ENCODE data around the gene STX8.

STX8 gene

DNA sequence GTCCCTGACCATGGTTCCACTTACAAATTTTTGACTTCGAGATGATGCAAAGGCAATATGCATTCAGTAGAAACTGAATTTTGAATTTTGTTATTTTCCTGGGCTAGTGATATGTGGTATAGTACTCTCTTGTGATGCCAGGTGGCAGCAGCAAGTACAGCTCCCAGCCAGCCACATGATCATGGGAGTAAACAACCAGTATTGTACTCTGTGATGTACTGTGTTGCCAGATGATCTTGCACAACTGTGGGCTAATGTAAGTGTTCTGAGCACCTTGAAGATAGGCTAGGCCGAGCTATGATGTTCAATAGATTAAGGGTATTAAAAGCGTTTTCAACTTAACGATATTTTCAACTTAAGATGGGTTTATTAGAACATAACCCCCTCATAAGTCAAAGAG is 250.8 kb downstream of the STX8 start:
- Histone ChIP-seq H3K27ac (ENCODE audit: low read depth in 2 of 2, low read length in 2 of 2) (no peak overlapping the region), H3K36me3 (ENCODE audit: control insufficient read depth in 2 of 2, insufficient read depth in 2 of 2, low read length in 2 of 2) (no peaks in the 10 kb centered on the region), H3K27me3 (ENCODE audit: control insufficient read depth in 2 of 2, insufficient read depth in 2 of 2, low read length in 2 of 2) (no peaks in the 10 kb centered on the region), H3K9ac (ENCODE audit: low read depth in 1 of 2, low read length in 2 of 2) (no peak overlapping the region), H3K4me1 (ENCODE audit: control insufficient read depth in 2 of 2, insufficient read depth in 2 of 2, low read length in 2 of 2) (no peaks in the 10 kb centered on the region), H3K9me3 (ENCODE audit: control insufficient read depth in 2 of 2, low read length in 2 of 2) (no peaks in the 10 kb centered on the region), H3K4me3 (ENCODE audit: low read length in 2 of 2) (no peak overlapping the region)

DNA sequence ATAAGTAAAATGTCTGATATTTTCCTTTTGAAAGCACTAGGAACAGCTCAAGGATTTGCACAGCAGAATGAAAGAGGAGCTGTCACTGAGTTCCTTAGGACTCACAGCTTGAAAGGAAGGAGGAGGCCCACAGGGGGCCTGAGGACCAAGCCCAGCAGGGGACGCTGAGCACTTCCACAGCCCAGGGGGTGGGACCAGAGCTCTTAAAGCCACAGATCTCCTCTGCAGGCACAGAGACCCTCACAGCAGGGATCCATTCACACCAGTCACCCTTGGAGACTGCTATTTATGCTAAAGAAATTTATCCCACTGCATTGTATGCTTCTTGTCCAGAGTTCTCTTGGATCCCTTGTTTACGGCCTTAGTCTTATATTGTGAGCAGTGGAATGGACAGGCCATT is 253.3 kb downstream of the STX8 start:
- no peaks in the 10 kb centered on the region for H3K4me1 ChIP-seq (ENCODE audit: control insufficient read depth in 2 of 2, insufficient read depth in 2 of 2, low read length in 2 of 2)
- no peak overlapping the region for H3K4me3 ChIP-seq (ENCODE audit: low read length in 2 of 2)
- H3K27me3 ChIP-seq (ENCODE audit: control insufficient read depth in 2 of 2, insufficient read depth in 2 of 2, low read length in 2 of 2): no peaks in the 10 kb centered on the region
- no peaks in the 10 kb centered on the region for H3K36me3 ChIP-seq (ENCODE audit: control insufficient read depth in 2 of 2, insufficient read depth in 2 of 2, low read length in 2 of 2)
- no peak overlapping the region for H3K27ac ChIP-seq (ENCODE audit: low read depth in 2 of 2, low read length in 2 of 2)
- no peak overlapping the region for H3K9ac ChIP-seq (ENCODE audit: low read depth in 1 of 2, low read length in 2 of 2)
- no peaks in the 10 kb centered on the region for H3K9me3 ChIP-seq (ENCODE audit: control insufficient read depth in 2 of 2, low read length in 2 of 2)

DNA sequence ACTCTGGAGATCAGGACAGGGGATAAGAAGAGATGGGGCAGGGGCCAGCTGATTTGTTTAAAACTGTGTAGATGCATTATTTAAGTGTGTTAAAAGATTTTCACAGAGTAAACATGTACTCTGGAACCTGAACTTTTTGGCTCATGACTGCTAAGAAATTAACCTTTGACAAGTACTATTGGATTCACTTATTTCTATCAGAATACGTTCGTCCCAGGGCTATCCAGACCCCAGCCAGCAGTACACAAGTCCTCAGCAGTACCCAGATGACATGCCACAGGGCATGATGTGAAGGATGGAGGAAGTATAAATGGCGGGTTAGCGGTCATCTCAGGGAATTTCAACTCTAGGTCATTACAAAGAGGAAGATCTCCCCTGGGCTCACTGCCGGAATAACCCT is 253.7 kb downstream of the STX8 start:
- no peak overlapping the region for H3K9ac ChIP-seq (ENCODE audit: low read depth in 1 of 2, low read length in 2 of 2)
- H3K36me3 ChIP-seq (ENCODE audit: control insufficient read depth in 2 of 2, insufficient read depth in 2 of 2, low read length in 2 of 2): no peaks in the 10 kb centered on the region
- no peaks in the 10 kb centered on the region for H3K9me3 ChIP-seq (ENCODE audit: control insufficient read depth in 2 of 2, low read length in 2 of 2)
- no peak overlapping the region for H3K4me3 ChIP-seq (ENCODE audit: low read length in 2 of 2)
- no peaks in the 10 kb centered on the region for H3K4me1 ChIP-seq (ENCODE audit: control insufficient read depth in 2 of 2, insufficient read depth in 2 of 2, low read length in 2 of 2)
- H3K27ac ChIP-seq (ENCODE audit: low read depth in 2 of 2, low read length in 2 of 2): no peak overlapping the region
- no peaks in the 10 kb centered on the region for H3K27me3 ChIP-seq (ENCODE audit: control insufficient read depth in 2 of 2, insufficient read depth in 2 of 2, low read length in 2 of 2)

GRCh38 chr17:9315360-9315759 is 260.3 kb downstream of the STX8 start:
- Histone ChIP-seq H3K36me3 (ENCODE audit: control insufficient read depth in 2 of 2, insufficient read depth in 2 of 2, low read length in 2 of 2) (no peaks in the 10 kb centered on the region), H3K9ac (ENCODE audit: low read depth in 1 of 2, low read length in 2 of 2) (no peak overlapping the region), H3K4me3 (ENCODE audit: low read length in 2 of 2) (no peak overlapping the region)

DNA sequence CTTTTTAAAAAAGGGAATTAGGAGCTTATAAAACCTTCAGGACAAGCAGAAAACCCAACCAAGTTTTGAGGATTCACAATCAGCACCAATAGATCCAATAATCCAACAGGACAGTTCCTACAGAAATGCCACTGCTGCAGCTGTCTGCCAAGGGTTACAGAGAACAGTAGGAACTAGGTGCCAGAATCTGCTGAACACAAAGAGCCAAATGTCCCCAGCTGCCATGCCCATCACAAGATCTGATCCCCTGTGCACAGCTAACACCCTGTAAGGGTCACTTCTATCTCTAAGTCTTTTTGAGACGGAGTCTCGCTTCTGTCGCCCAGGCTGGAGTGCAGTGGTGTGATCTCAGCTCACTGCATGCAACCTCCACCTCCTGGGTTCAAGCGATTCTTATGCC is 262.3 kb downstream of the STX8 start:
- H3K4me3 ChIP-seq (ENCODE audit: low read length in 2 of 2): no peak overlapping the region
- H3K9me3 ChIP-seq (ENCODE audit: control insufficient read depth in 2 of 2, low read length in 2 of 2): no peaks in the 10 kb centered on the region
- H3K27me3 ChIP-seq (ENCODE audit: control insufficient read depth in 2 of 2, insufficient read depth in 2 of 2, low read length in 2 of 2): no peaks in the 10 kb centered on the region
- H3K9ac ChIP-seq (ENCODE audit: low read depth in 1 of 2, low read length in 2 of 2): no peak overlapping the region
- H3K27ac ChIP-seq (ENCODE audit: low read depth in 2 of 2, low read length in 2 of 2): no peak overlapping the region
- H3K36me3 ChIP-seq (ENCODE audit: control insufficient read depth in 2 of 2, insufficient read depth in 2 of 2, low read length in 2 of 2): no peaks in the 10 kb centered on the region
- no peaks in the 10 kb centered on the region for H3K4me1 ChIP-seq (ENCODE audit: control insufficient read depth in 2 of 2, insufficient read depth in 2 of 2, low read length in 2 of 2)

More at GRCh38 chr17:9315360-9315759, 260.3 kb downstream of the STX8 start:
- H3K27me3 ChIP-seq (ENCODE audit: control insufficient read depth in 2 of 2, insufficient read depth in 2 of 2, low read length in 2 of 2): no peaks in the 10 kb centered on the region
- no peaks in the 10 kb centered on the region for H3K9me3 ChIP-seq (ENCODE audit: control insufficient read depth in 2 of 2, low read length in 2 of 2)
- no peak overlapping the region for H3K27ac ChIP-seq (ENCODE audit: low read depth in 2 of 2, low read length in 2 of 2)
- no peaks in the 10 kb centered on the region for H3K4me1 ChIP-seq (ENCODE audit: control insufficient read depth in 2 of 2, insufficient read depth in 2 of 2, low read length in 2 of 2)

GRCh38 chr17:9309216-9309615 is 266.4 kb downstream of the STX8 start:
- Histone ChIP-seq H3K9ac (ENCODE audit: low read depth in 1 of 2, low read length in 2 of 2) (no peak overlapping the region), H3K4me1 (ENCODE audit: control insufficient read depth in 2 of 2, insufficient read depth in 2 of 2, low read length in 2 of 2) (no peaks in the 10 kb centered on the region), H3K27me3 (ENCODE audit: control insufficient read depth in 2 of 2, insufficient read depth in 2 of 2, low read length in 2 of 2) (no peaks in the 10 kb centered on the region), H3K36me3 (ENCODE audit: control insufficient read depth in 2 of 2, insufficient read depth in 2 of 2, low read length in 2 of 2) (no peaks in the 10 kb centered on the region), H3K4me3 (ENCODE audit: low read length in 2 of 2) (no peak overlapping the region), H3K27ac (ENCODE audit: low read depth in 2 of 2, low read length in 2 of 2) (no peak overlapping the region), H3K9me3 (ENCODE audit: control insufficient read depth in 2 of 2, low read length in 2 of 2) (no peaks in the 10 kb centered on the region)

GRCh38 chr17:9308069-9308468 is 267.6 kb downstream of the STX8 start:
- Histone ChIP-seq H3K9me3 (ENCODE audit: control insufficient read depth in 2 of 2, low read length in 2 of 2) (no peaks in the 10 kb centered on the region), H3K27me3 (ENCODE audit: control insufficient read depth in 2 of 2, insufficient read depth in 2 of 2, low read length in 2 of 2) (no peaks in the 10 kb centered on the region), H3K27ac (ENCODE audit: low read depth in 2 of 2, low read length in 2 of 2) (no peak overlapping the region), H3K4me1 (ENCODE audit: control insufficient read depth in 2 of 2, insufficient read depth in 2 of 2, low read length in 2 of 2) (no peaks in the 10 kb centered on the region), H3K9ac (ENCODE audit: low read depth in 1 of 2, low read length in 2 of 2) (no peak overlapping the region), H3K36me3 (ENCODE audit: control insufficient read depth in 2 of 2, insufficient read depth in 2 of 2, low read length in 2 of 2) (no peaks in the 10 kb centered on the region), H3K4me3 (ENCODE audit: low read length in 2 of 2) (no peak overlapping the region)

- no peak overlapping the region for H3K4me3 ChIP-seq (ENCODE audit: low read length in 2 of 2)
- H3K9me3 ChIP-seq (ENCODE audit: control insufficient read depth in 2 of 2, low read length in 2 of 2): no peaks in the 10 kb centered on the region
- H3K4me1 ChIP-seq (ENCODE audit: control insufficient read depth in 2 of 2, insufficient read depth in 2 of 2, low read length in 2 of 2): no peaks in the 10 kb centered on the region
- no peak overlapping the region for H3K9ac ChIP-seq (ENCODE audit: low read depth in 1 of 2, low read length in 2 of 2)
- no peaks in the 10 kb centered on the region for H3K36me3 ChIP-seq (ENCODE audit: control insufficient read depth in 2 of 2, insufficient read depth in 2 of 2, low read length in 2 of 2)
- no peaks in the 10 kb centered on the region for H3K27me3 ChIP-seq (ENCODE audit: control insufficient read depth in 2 of 2, insufficient read depth in 2 of 2, low read length in 2 of 2)
- H3K27ac ChIP-seq (ENCODE audit: low read depth in 2 of 2, low read length in 2 of 2): no peak overlapping the region
Measured at GRCh38 chr17:9307313-9307998, 268.2 kb downstream of the STX8 start.

DNA sequence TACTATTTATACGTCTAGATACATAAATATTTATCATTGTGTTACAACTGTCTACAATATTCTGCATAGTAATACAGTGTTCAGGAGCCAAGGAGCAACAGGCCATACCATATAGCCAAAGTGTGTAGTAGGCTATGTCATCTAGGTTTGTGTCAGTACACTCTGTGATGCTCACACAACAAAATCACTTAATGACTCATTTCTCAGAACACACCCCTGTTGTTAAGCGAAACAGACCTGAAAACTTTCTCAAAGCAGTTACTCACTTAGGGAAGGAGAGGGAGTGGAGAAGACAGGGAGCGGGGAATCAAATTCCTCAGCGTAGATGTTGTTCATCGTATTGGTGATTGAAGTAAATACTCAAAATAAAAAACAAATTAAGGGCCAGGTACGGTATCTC is 269.5 kb downstream of the STX8 start:
- H3K4me3 ChIP-seq (ENCODE audit: low read length in 2 of 2): no peak overlapping the region
- H3K36me3 ChIP-seq (ENCODE audit: control insufficient read depth in 2 of 2, insufficient read depth in 2 of 2, low read length in 2 of 2): no peaks in the 10 kb centered on the region
- H3K27me3 ChIP-seq (ENCODE audit: control insufficient read depth in 2 of 2, insufficient read depth in 2 of 2, low read length in 2 of 2): no peaks in the 10 kb centered on the region
- no peaks in the 10 kb centered on the region for H3K9me3 ChIP-seq (ENCODE audit: control insufficient read depth in 2 of 2, low read length in 2 of 2)
- no peak overlapping the region for H3K9ac ChIP-seq (ENCODE audit: low read depth in 1 of 2, low read length in 2 of 2)
- no peak overlapping the region for H3K27ac ChIP-seq (ENCODE audit: low read depth in 2 of 2, low read length in 2 of 2)
- no peaks in the 10 kb centered on the region for H3K4me1 ChIP-seq (ENCODE audit: control insufficient read depth in 2 of 2, insufficient read depth in 2 of 2, low read length in 2 of 2)

DNA sequence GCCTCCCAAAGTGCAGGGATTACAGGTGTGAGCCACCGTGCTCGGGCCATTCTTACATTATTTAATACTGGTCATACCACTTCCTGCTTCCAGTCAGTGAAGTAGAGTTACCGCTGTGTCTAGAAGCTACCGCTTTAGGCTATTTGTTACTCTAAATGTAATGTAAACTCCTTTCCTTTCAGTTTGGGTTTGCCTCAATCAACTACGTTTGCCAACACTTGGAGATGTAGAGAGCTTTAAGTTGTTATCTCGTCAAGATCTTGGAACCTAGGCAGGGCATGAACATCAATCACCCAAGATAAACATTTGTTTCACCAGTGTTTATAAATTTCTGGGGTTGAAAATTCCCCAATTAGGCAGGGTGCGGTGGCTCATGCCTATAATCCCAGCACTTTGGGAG is 275.9 kb downstream of the STX8 start:
- peaks cover 0 to 3% of the 10 kb centered on the region in 2 donors for H3K4me1 ChIP-seq (ENCODE audit: control insufficient read depth in 2 of 2, insufficient read depth in 2 of 2, low read length in 2 of 2)
- no peaks in the 10 kb centered on the region for H3K36me3 ChIP-seq (ENCODE audit: control insufficient read depth in 2 of 2, insufficient read depth in 2 of 2, low read length in 2 of 2)
- no peaks in the 10 kb centered on the region for H3K9me3 ChIP-seq (ENCODE audit: control insufficient read depth in 2 of 2, low read length in 2 of 2)
- H3K4me3 ChIP-seq (ENCODE audit: low read length in 2 of 2): no peak overlapping the region
- H3K27ac ChIP-seq (ENCODE audit: low read depth in 2 of 2, low read length in 2 of 2): no peak overlapping the region
- no peaks in the 10 kb centered on the region for H3K27me3 ChIP-seq (ENCODE audit: control insufficient read depth in 2 of 2, insufficient read depth in 2 of 2, low read length in 2 of 2)
- H3K9ac ChIP-seq (ENCODE audit: low read depth in 1 of 2, low read length in 2 of 2): no peak overlapping the region

Data from mucosa of rectum (tissue), 2 donors.